ENCODE data around the gene APC. TPM values are rescaled to one million over a fixed set of nuclear protein-coding genes. Genes with fewer than 3 reads are reported as not detected.
"Not testable (repeated sequence)": the region's sequence is repeated elsewhere in the genome, so short reads cannot be mapped to it uniquely, and the experiment has no call there.

Gene APC
- total RNA-seq, 6 experiments from 2014 or later = 51.9 to 69.2 (median 53.9) TPM

DNA sequence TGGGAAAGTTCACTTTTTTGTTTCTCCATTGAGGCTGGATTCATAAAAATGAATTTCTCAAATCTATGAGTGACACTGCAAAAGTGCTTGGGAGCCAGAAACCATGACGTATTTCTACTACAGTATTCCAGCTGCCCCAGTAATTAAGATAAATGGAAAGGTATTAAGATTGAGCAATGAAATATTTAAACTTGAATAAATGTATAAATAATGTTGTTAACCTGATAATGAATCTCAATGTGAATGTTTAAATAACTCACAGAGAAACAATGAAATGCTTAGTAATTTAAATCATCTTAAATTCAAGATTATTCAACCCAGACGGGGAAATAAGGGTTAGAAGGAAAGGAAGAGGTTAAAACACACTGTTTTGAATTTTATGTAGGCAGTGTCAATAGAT is 112.2 kb downstream of the APC start:
- no peak for DNase-seq
- H3K27me3 Mint-ChIP-seq (ENCODE audit: insufficient read depth) = peaks cover 5% of the 10 kb centered on the region
- no peak overlapping the region for H3K27ac Mint-ChIP-seq
- H3K9me3 Mint-ChIP-seq = peaks cover 6% of the 10 kb centered on the region
- no peak overlapping the region for H3K4me3 Mint-ChIP-seq
- peaks cover 6% of the 10 kb centered on the region for H3K4me1 Mint-ChIP-seq (ENCODE audit: low read depth)
- TF ChIP-seq, protein P1, sequence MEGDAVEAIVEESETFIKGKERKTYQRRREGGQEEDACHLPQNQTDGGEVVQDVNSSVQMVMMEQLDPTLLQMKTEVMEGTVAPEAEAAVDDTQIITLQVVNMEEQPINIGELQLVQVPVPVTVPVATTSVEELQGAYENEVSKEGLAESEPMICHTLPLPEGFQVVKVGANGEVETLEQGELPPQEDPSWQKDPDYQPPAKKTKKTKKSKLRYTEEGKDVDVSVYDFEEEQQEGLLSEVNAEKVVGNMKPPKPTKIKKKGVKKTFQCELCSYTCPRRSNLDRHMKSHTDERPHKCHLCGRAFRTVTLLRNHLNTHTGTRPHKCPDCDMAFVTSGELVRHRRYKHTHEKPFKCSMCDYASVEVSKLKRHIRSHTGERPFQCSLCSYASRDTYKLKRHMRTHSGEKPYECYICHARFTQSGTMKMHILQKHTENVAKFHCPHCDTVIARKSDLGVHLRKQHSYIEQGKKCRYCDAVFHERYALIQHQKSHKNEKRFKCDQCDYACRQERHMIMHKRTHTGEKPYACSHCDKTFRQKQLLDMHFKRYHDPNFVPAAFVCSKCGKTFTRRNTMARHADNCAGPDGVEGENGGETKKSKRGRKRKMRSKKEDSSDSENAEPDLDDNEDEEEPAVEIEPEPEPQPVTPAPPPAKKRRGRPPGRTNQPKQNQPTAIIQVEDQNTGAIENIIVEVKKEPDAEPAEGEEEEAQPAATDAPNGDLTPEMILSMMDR (IDR thresholded peaks at IDR 0.05) = no peak
- no peaks in the 10 kb centered on the region for H3K36me3 Mint-ChIP-seq (ENCODE audit: low read depth)

DNA sequence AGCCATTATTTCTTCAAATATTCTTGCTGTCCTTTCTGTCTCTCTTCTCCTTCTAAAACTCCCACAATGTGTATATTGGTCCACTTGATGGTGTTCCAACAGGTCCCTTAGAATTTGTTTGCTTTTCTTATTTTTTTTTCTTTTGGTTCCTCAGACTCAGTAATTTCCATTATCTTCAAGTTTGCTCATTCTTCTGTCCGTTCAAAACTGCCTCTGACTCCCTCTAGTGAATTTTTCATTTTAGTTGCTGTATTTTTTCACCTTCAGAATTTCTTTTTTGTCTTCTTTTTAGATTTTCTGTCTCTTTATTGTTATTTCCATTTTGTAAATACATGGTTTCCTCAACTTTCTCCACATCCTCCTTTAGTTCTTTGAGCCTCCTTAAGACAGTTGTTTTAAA is 117.0 kb downstream of the APC start:
- H3K27ac Mint-ChIP-seq = no peak overlapping the region
- H3K4me3 Mint-ChIP-seq = no peak overlapping the region
- no peaks in the 10 kb centered on the region for H3K4me1 Mint-ChIP-seq (ENCODE audit: low read depth)
- no peaks in the 10 kb centered on the region for H3K36me3 Mint-ChIP-seq (ENCODE audit: low read depth)
- no peak for DNase-seq
- H3K27me3 Mint-ChIP-seq (ENCODE audit: insufficient read depth) = peaks cover 8% of the 10 kb centered on the region
- H3K9me3 Mint-ChIP-seq = peaks cover 7% of the 10 kb centered on the region
- TF ChIP-seq, protein P1 (IDR thresholded peaks at IDR 0.05) = peak; percentile 25; the same call in 1 of the 2 replicates

DNA sequence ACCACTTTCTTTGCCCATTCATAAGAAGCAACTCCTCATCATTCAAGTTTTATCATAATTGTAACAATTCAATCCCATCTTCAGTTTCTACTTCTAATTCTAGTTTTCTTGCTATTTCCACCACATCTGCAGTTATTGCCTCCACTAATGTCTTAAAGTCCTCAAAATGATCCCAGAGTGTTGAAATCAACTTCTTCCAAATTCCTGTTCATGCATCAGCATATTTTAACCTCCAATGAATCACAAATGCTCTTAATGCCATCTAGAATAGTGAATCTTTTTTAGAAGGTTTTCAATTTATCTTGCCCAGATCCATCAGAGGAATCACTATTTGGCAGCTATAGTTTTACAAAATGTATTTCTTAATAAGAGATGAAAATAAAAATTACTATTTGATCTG is 120.2 kb downstream of the APC start:
- Mint-ChIP-seq H3K27me3 (ENCODE audit: insufficient read depth) (peaks cover 7% of the 10 kb centered on the region), H3K4me1 (ENCODE audit: low read depth) (peaks cover 15% of the 10 kb centered on the region), H3K4me3 (no peak overlapping the region), H3K27ac (no peak overlapping the region), H3K9me3 (peaks cover 12% of the 10 kb centered on the region), H3K36me3 (ENCODE audit: low read depth) (peaks cover 18% of the 10 kb centered on the region)
- TF ChIP-seq, protein P1 (IDR thresholded peaks at IDR 0.05) = no peak
- no peak for DNase-seq

DNA sequence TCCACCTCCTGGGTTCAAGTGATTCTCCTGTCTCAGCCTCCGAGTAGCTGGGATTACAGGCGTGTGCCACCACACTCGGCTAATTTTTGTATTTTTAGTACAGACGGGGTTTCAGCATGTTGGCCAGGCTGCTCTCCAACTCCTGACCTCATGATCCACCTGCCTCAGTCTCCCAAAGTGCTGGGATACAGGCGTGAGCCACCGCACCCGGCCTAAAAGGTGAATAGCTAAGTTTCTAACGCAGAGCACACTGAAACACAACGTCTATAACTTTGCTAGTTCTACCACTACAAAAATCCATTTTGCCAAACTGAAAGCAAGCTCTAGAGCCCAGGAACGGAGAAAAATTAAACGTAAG is 122.9 kb downstream of the APC start:
- Mint-ChIP-seq H3K4me1 (ENCODE audit: low read depth) (peaks cover 26% of the 10 kb centered on the region), H3K27ac (peak overlapping the region; percentile 97), H3K4me3 (peak overlapping the region; percentile 98), H3K36me3 (ENCODE audit: low read depth) (peaks cover 28% of the 10 kb centered on the region)
- H3K9me3 Mint-ChIP-seq; DNase-seq; H3K27me3 Mint-ChIP-seq (ENCODE audit: insufficient read depth): not testable (repeated sequence)

DNA sequence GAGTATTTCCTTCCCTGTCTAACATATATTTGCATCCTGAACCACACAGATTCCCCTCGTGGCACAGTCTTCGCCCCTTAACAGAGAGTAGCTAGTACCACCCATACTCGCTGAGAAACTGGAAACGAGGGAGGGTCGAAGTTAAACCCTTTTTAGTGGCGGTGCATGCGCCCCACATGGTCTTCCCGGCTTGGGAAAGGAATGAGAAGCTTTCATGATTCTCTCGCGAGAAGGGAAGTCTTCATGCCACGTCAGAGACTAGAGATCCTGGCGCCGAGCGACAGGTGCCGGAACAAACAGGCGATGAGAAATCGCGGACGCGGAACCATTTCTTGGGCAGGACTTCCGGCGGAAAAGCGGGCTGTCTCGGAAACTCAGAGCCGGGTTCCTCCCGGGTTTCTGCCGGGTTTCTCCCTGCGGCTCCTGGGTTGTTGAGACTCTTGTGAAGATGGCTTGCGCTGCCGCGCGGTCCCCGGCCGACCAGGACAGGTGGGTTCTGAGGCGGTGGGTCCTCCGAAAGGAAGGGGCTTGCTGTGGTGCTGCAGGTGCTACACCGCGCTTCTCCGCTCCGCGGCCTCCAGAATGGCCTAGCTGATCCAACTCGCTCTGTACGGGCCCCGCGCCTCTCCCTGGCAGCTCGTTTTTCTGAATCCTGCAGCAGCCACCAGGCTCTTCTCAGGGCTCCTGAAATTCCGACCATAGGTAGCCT is 123.4 kb downstream of the APC start, which contains the start of gene SRP19:
TSS of gene SRP19 (plus strand) at position 359 of the 709 bp plus-strand sequence. CDS start at position 449, 90 bp downstream.
- Mint-ChIP-seq H3K4me3 (peak within 1 kb of the TSS; percentile 98), H3K27me3 (ENCODE audit: insufficient read depth) (peaks cover 3% of the 10 kb centered on the region; the same call in 1 of the 2 replicates), H3K9me3 (peaks cover 5% of the 10 kb centered on the region), H3K27ac (peak within 1 kb of the TSS; percentile 97), H3K36me3 (ENCODE audit: low read depth) (peaks cover 28% of the 10 kb centered on the region), H3K4me1 (ENCODE audit: low read depth) (peaks cover 26% of the 10 kb centered on the region)
- DNase-seq = peak; percentile 97
- TF ChIP-seq, protein P1 (IDR thresholded peaks at IDR 0.05) = no peak

DNA sequence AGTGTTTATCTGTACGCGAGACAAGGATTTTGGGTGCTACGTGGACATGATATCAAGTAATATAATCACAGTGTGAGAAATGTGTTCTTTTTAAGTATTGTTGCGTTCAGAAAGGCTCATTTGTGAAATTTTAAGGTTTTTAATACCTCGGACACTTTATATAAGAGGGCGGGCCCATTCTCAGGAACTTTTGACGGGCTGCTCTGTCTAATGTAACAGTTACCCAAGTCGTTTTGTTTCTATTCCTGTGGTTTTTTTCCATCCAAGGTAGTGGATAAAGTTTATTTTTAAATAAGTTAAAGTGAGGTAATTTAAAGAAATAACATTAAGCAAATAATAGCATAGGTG is 123.9 kb downstream of the APC start:
- Mint-ChIP-seq H3K27me3 (ENCODE audit: insufficient read depth) (no peaks in the 10 kb centered on the region), H3K4me3 (peak overlapping the region; percentile 98), H3K27ac (peak overlapping the region; percentile 97), H3K36me3 (ENCODE audit: low read depth) (peaks cover 29% of the 10 kb centered on the region), H3K9me3 (peaks cover 5% of the 10 kb centered on the region), H3K4me1 (ENCODE audit: low read depth) (peaks cover 26% of the 10 kb centered on the region)
- TF ChIP-seq, protein P1 (IDR thresholded peaks at IDR 0.05) = no peak
- no peak for DNase-seq

Measured in HFFc6 (cell line).